ENCODE data around the gene CDIP1.
A peak's percentile ranks its signal among the peaks of the same experiment; 100 is the strongest.

Gene CDIP1

DNA sequence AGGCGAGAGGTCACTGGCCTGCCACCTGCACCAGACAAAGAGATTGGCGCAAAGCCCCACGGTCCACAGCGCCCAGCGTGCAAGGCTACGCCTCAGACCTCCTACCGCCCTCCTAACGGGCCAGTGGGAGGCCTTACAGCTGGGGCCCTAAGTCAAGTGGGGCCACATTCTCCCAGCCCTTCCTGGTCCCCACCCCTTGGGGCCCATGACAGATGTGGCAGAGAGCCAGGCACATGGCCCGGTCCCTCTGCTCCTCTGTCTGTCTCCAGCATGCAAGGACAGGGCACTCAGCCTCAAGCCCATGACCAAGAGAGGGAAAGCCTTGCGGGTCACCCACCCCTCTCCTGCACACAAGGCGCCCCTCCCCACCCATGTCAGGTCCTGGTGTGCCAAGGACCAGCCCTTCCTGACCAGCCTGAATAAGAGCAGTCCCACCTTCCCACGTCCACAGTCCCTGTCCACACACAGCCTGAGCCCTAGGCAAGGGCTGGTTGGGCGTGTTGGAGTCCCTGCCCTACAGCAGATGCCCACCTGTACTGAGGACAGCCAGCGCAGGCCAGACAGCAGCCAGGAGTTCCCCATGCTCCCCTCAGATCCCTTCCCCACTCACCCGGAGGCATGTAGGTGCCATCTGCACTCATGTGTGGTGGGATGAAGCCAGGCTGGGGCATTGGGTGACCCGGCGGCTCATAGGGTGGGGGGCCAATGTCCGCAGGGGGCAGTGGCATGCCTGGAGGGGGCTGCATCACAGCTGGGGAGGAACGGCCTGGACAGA lies 25.3 kb downstream of the CDIP1 start:
- DNase-seq (ENCODE audit: low read depth, low spot score): no peak
- H3K36me3 ChIP-seq (ENCODE audit: insufficient read depth, insufficient read length, low read length): peaks cover 69% of the 10 kb centered on the region
- H3K9me3 ChIP-seq (ENCODE audit: insufficient read depth, low read length): no peaks in the 10 kb centered on the region
- no peak overlapping the region for H3K4me3 ChIP-seq (ENCODE audit: insufficient read length, low read depth)
- H3K4me1 ChIP-seq (ENCODE audit: insufficient read depth, insufficient read length): peaks cover 2% of the 10 kb centered on the region
- H3K27me3 ChIP-seq (ENCODE audit: insufficient read depth, insufficient read length): no peaks in the 10 kb centered on the region
- no peak overlapping the region for H3K9ac ChIP-seq (ENCODE audit: insufficient read length, low read depth)
- TF ChIP-seq YY1 (IDR thresholded peaks at IDR 0.05; ENCODE audit: insufficient read depth, insufficient read length) (no peak), ZNF274 (IDR thresholded peaks at IDR 0.05; ENCODE audit: low read depth, low read length) (no peak), SUZ12 (IDR thresholded peaks at IDR 0.05; ENCODE audit: extremely low read depth, insufficient read depth, insufficient read length) (no peak)

- H3K4me3 ChIP-seq (ENCODE audit: insufficient read length, low read depth): no peak overlapping the region
- DNase-seq (ENCODE audit: low read depth, low spot score): no peak
- no peaks in the 10 kb centered on the region for H3K27me3 ChIP-seq (ENCODE audit: insufficient read depth, insufficient read length)
- peaks cover 2% of the 10 kb centered on the region for H3K4me1 ChIP-seq (ENCODE audit: insufficient read depth, insufficient read length)
- no peak overlapping the region for H3K9ac ChIP-seq (ENCODE audit: insufficient read length, low read depth)
- no peaks in the 10 kb centered on the region for H3K9me3 ChIP-seq (ENCODE audit: insufficient read depth, low read length)
- TF ChIP-seq SUZ12 (IDR thresholded peaks at IDR 0.05; ENCODE audit: extremely low read depth, insufficient read depth, insufficient read length) (no peak), ZNF274 (IDR thresholded peaks at IDR 0.05; ENCODE audit: low read depth, low read length) (no peak), YY1 (IDR thresholded peaks at IDR 0.05; ENCODE audit: insufficient read depth, insufficient read length) (no peak)
- H3K36me3 ChIP-seq (ENCODE audit: insufficient read depth, insufficient read length, low read length): peaks cover 77% of the 10 kb centered on the region
Observed at GRCh38 chr16:4512473-4512872, 26.1 kb downstream of the CDIP1 start.

DNA sequence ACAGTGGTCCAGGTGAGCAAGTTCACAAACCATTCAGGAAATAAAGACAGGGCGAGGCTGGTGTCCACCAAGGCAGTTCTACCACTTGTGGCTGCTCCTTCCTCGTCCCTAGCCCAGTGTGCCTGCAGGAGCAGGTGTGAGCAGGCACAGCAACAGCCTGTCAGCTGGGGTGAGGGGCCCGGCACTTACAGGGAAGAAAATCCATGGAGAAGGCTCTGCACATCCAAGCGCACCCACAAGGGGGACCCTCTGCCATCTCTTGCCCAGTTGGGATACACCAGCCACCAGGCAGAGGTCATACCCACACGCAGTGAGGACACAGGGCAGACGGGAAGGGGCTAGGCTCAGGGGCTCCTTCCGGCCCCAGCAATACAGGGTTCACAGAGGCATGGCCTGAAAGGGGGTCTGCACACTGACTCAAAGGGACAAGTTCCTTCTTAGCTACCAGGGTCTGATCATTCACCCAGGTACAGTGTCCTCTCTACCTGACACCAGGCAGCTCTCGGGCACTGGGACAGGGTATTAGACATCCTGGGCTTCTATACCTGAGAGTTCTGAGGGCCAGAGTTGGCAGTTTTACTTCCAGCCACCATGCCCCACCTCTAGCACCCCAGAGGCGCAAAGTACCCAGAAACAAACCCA lies 27.0 kb downstream of the CDIP1 start:
- Histone ChIP-seq H3K9me3 (ENCODE audit: insufficient read depth, low read length) (no peaks in the 10 kb centered on the region), H3K27me3 (ENCODE audit: insufficient read depth, insufficient read length) (no peaks in the 10 kb centered on the region), H3K4me1 (ENCODE audit: insufficient read depth, insufficient read length) (peaks cover 2% of the 10 kb centered on the region), H3K36me3 (ENCODE audit: insufficient read depth, insufficient read length, low read length) (peaks cover 86% of the 10 kb centered on the region), H3K9ac (ENCODE audit: insufficient read length, low read depth) (peak overlapping the region; percentile 0), H3K4me3 (ENCODE audit: insufficient read length, low read depth) (no peak overlapping the region)
- TF ChIP-seq ZNF274 (IDR thresholded peaks at IDR 0.05; ENCODE audit: low read depth, low read length) (no peak), SUZ12 (IDR thresholded peaks at IDR 0.05; ENCODE audit: extremely low read depth, insufficient read depth, insufficient read length) (no peak), YY1 (IDR thresholded peaks at IDR 0.05; ENCODE audit: insufficient read depth, insufficient read length) (no peak)
- DNase-seq (ENCODE audit: low read depth, low spot score): peak; percentile 65

DNA sequence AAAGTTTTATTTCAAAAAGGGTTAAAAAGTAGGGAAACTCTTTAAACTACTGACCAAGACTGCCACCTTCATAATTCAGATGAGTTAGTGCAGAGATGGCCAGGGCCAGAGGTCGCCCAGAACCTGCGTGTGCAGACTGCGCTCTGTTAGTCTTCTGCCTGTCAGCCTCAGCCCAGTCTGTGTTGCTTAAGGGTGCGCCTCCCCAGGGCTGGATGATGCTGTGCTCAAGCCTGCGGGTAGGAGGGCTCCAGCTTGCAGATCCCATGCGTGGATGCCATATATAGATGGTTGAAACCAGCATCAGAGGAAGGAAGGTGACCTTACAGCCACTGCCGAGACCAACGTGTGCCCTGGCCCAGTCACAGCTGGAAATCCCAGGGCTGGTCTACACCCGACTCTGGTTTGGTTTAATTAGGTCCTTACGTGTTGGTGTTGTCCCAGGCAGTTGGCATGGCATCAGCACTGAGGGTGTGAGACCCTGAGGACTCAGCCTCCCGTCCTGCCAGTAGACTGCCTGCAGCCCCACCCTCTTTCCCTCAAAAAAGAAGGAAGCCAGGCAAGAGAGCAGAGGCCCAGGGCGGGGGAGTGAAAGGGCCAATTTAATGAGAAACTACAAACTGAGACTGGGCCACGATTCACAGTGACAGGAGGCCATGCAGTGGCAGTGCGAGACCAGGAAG lies 27.7 kb downstream of the CDIP1 start:
- peak overlapping the region; percentile 0 for H3K9ac ChIP-seq (ENCODE audit: insufficient read length, low read depth)
- peaks cover 6% of the 10 kb centered on the region for H3K4me1 ChIP-seq (ENCODE audit: insufficient read depth, insufficient read length)
- H3K36me3 ChIP-seq (ENCODE audit: insufficient read depth, insufficient read length, low read length): peaks cover 90% of the 10 kb centered on the region
- TF ChIP-seq ZNF274 (IDR thresholded peaks at IDR 0.05; ENCODE audit: low read depth, low read length): no peak
- TF ChIP-seq SUZ12 (IDR thresholded peaks at IDR 0.05; ENCODE audit: extremely low read depth, insufficient read depth, insufficient read length): no peak
- TF ChIP-seq YY1 (IDR thresholded peaks at IDR 0.05; ENCODE audit: insufficient read depth, insufficient read length): no peak
- H3K27me3 ChIP-seq (ENCODE audit: insufficient read depth, insufficient read length): no peaks in the 10 kb centered on the region
- H3K9me3 ChIP-seq (ENCODE audit: insufficient read depth, low read length): no peaks in the 10 kb centered on the region
- no peak for DNase-seq (ENCODE audit: low read depth, low spot score)
- no peak overlapping the region for H3K4me3 ChIP-seq (ENCODE audit: insufficient read length, low read depth)

DNA sequence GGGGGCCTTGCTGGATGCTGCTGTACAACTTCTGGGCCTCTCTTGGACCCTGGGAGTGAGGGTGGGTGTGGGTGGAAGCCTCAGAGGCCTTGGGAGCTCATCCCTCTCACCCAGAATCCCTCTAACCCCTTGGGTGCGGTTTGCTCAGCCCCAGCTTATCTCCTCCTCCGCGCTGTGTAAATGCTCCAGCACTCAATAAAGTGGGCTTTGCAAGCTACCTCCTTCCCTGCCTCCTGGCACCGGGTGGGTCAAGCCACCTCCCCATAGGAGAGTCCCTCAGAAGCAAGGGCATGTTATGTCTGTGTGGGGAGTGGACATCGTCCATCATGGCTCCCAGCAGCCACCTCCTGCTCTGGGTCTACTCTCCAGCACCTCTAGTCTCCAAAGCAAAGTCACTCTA lies 28.4 kb downstream of the CDIP1 start:
- Histone ChIP-seq H3K9ac (ENCODE audit: insufficient read length, low read depth) (no peak overlapping the region), H3K36me3 (ENCODE audit: insufficient read depth, insufficient read length, low read length) (peaks cover 97% of the 10 kb centered on the region)

DNA sequence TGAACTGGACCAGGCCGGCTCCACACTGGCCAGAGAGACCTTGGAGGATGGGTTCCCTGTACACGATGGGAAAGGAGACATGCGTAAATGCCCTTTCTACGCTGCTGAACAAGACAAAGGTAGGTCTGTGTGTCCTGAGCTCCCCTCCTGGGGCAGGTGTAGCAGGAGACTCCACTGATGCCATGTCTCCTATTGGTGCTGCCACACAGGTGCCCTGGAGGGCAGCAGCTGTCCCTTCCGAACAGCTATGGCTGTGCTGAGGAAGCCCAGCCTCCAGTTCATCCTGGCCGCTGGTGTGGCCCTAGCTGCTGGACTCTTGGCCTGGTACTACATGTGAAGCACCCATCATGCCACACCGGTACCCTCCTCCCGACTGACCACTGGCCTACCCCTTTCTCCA lies 29.2 kb downstream of the CDIP1 start:
- no peak for DNase-seq (ENCODE audit: low read depth, low spot score)

More for the DNA sequence above, 28.4 kb downstream of the CDIP1 start:
- peaks cover 6% of the 10 kb centered on the region for H3K4me1 ChIP-seq (ENCODE audit: insufficient read depth, insufficient read length)
- no peak for DNase-seq (ENCODE audit: low read depth, low spot score)
- no peak for TF ChIP-seq SUZ12 (IDR thresholded peaks at IDR 0.05; ENCODE audit: extremely low read depth, insufficient read depth, insufficient read length)
- TF ChIP-seq ZNF274 (IDR thresholded peaks at IDR 0.05; ENCODE audit: low read depth, low read length): no peak
- TF ChIP-seq YY1 (IDR thresholded peaks at IDR 0.05; ENCODE audit: insufficient read depth, insufficient read length): no peak
- H3K4me3 ChIP-seq (ENCODE audit: insufficient read length, low read depth): no peak overlapping the region
- H3K27me3 ChIP-seq (ENCODE audit: insufficient read depth, insufficient read length): no peaks in the 10 kb centered on the region
- no peaks in the 10 kb centered on the region for H3K9me3 ChIP-seq (ENCODE audit: insufficient read depth, low read length)

GRCh38 chr16:4508806-4509205 lies 29.8 kb downstream of the CDIP1 start:
- Histone ChIP-seq H3K4me1 (ENCODE audit: insufficient read depth, insufficient read length) (peaks cover 11% of the 10 kb centered on the region), H3K9me3 (ENCODE audit: insufficient read depth, low read length) (no peaks in the 10 kb centered on the region), H3K9ac (ENCODE audit: insufficient read length, low read depth) (no peak overlapping the region), H3K4me3 (ENCODE audit: insufficient read length, low read depth) (no peak overlapping the region), H3K36me3 (ENCODE audit: insufficient read depth, insufficient read length, low read length) (peaks cover 86% of the 10 kb centered on the region), H3K27me3 (ENCODE audit: insufficient read depth, insufficient read length) (no peaks in the 10 kb centered on the region)
- TF ChIP-seq YY1 (IDR thresholded peaks at IDR 0.05; ENCODE audit: insufficient read depth, insufficient read length): no peak
- TF ChIP-seq SUZ12 (IDR thresholded peaks at IDR 0.05; ENCODE audit: extremely low read depth, insufficient read depth, insufficient read length): no peak
- no peak for TF ChIP-seq ZNF274 (IDR thresholded peaks at IDR 0.05; ENCODE audit: low read depth, low read length)
- no peak for DNase-seq (ENCODE audit: low read depth, low spot score)

More for the DNA sequence above, 29.2 kb downstream of the CDIP1 start:
- Histone ChIP-seq H3K36me3 (ENCODE audit: insufficient read depth, insufficient read length, low read length) (peaks cover 92% of the 10 kb centered on the region), H3K4me1 (ENCODE audit: insufficient read depth, insufficient read length) (peaks cover 8% of the 10 kb centered on the region), H3K9ac (ENCODE audit: insufficient read length, low read depth) (no peak overlapping the region), H3K4me3 (ENCODE audit: insufficient read length, low read depth) (no peak overlapping the region), H3K9me3 (ENCODE audit: insufficient read depth, low read length) (no peaks in the 10 kb centered on the region), H3K27me3 (ENCODE audit: insufficient read depth, insufficient read length) (no peaks in the 10 kb centered on the region)
- TF ChIP-seq ZNF274 (IDR thresholded peaks at IDR 0.05; ENCODE audit: low read depth, low read length) (no peak), SUZ12 (IDR thresholded peaks at IDR 0.05; ENCODE audit: extremely low read depth, insufficient read depth, insufficient read length) (no peak), YY1 (IDR thresholded peaks at IDR 0.05; ENCODE audit: insufficient read depth, insufficient read length) (no peak)
